Mesangial cell (primary cell): ENCODE results near the gene PEX11A. TPM values are rescaled to one million over a fixed set of nuclear protein-coding genes. Genes with fewer than 3 reads are reported as not detected.

Experiments
- total RNA-seq: library from RNA; depleted of rRNA; stranded (reverse); fragments of >200 nt; gene quantifications from 2 replicates; pipeline ENCODE4 v1.2.3, GENCODE V29; 2015

PEX11A gene
- 4.7 and 8.2 TPM in 2 replicates for total RNA-seq

GRCh38 chr15:89690276-89691218 lies at the start of gene PEX11A, which contains the start of gene WDR93:
PEX11A (minus strand) TSS chr15:89690754; CDS start chr15:89690632, 122 bp downstream.
WDR93 (plus strand) TSS chr15:89690811; CDS start chr15:89701747, 10,936 bp downstream.

DNA sequence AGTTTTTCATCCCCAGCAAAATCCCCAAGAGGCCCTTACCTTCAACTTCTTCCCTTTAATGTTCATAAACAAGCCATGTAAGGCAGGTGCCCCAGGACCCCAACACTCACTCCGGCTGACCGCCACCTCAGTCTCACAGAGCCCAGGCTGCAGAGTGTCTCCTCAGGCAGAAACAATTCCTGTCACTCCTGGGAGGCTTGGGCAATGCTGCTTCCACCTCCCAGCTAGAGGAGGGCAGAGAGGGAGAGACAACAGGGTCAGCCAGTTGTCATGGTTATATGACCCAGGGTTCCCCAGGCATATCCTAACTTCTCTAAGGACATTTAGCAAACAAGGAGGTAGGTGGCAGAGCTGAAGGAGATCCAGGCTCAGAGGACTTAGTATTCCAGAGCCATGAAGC lies 11.3 kb downstream of the PEX11A start, which contains the start of gene PLIN1:
TSS of gene PLIN1 (minus strand) at position 156 of the 400 bp plus-strand sequence. CDS start 1,878 bp downstream, outside the sequence.

GRCh38 chr15:89654847-89655805 lies 35.4 kb downstream of the PEX11A start, which contains the start of gene KIF7:
KIF7 (minus strand) TSS chr15:89655467; CDS start chr15:89652930, 2,537 bp downstream.

Other genes starting within 250 kb of the PEX11A start
- gene RHCG, start 194.2 kb downstream of the PEX11A start, total RNA-seq = not detected in 2 replicates
- 0.89 and 10.9 TPM in 2 replicates for gene TICRR, start 115.3 kb downstream of the PEX11A start, total RNA-seq
- 6.8 and 10.0 TPM in 2 replicates for gene KIF7, start 35.3 kb downstream of the PEX11A start, total RNA-seq
- 0.13 TPM in 1 of 2 replicates, not detected in the other for gene PLIN1, start 11.4 kb downstream of the PEX11A start, total RNA-seq
- gene WDR93, start 57 bp upstream of the PEX11A start, total RNA-seq = 0.16 and 0.25 TPM in 2 replicates
- 1.8 and 4.3 TPM in 2 replicates for gene MESP1, start 60.5 kb upstream of the PEX11A start, total RNA-seq
- 0.98 and 1.5 TPM in 2 replicates for gene MESP2, start 85.6 kb upstream of the PEX11A start, total RNA-seq
- gene ANPEP, start 124.1 kb upstream of the PEX11A start, total RNA-seq = 33.7 and 48.7 TPM in 2 replicates
- gene AP3S2, start 203.2 kb upstream of the PEX11A start, total RNA-seq = 24.1 and 27.6 TPM in 2 replicates
- gene ARPIN, start 222.2 kb upstream of the PEX11A start, total RNA-seq = 9.0 and 13.1 TPM in 2 replicates